Measurements from ENCODE around the gene ZNF770. TPM values are rescaled to one million over a fixed set of nuclear protein-coding genes. Genes with fewer than 3 reads are reported as not detected.
"Not testable (repeated sequence)": the region's sequence is repeated elsewhere in the genome, so short reads cannot be mapped to it uniquely, and the experiment has no call there.

Gene ZNF770
- total and polyA plus RNA-seq, 9 of the 15 experiments (the other 6 are each of a cell fraction or from before 2014, with no cell fraction given), result 3.4 to 50.8 (median 40.3) TPM

- Histone ChIP-seq H3K4me3 (peak overlapping the region; percentile 93), H3K79me2 (ENCODE audit: control insufficient read depth, insufficient read depth, low read length) (peaks cover 41% of the 10 kb centered on the region), H2AFZ (ENCODE audit: low read depth, low read length) (peak overlapping the region; percentile 94), H3K4me2 (ENCODE audit: insufficient read depth, low read length) (peak overlapping the region; percentile 83), H3K27ac (ENCODE audit: extremely low read depth, low read depth, low read length) (peak overlapping the region; percentile 53), H3K36me3 (ENCODE audit: control insufficient read depth, insufficient read depth, low read length) (peaks cover 19% of the 10 kb centered on the region; the same call in 2 of the 3 replicates), H3K4me1 (replicated peaks in 1 of 2; ENCODE audit: control insufficient read depth in 2 of 2, insufficient read depth in 2 of 2, low read length in 2 of 2) (peaks cover 6 to 13% of the 10 kb centered on the region in 2 experiments; a peak in 4 of 5 replicates), H3K9ac (ENCODE audit: insufficient read depth in 1 of 2, low read depth in 2 of 2, low read length in 2 of 2) (peak overlapping the region in 1 of 2 experiments; percentile 94; a peak in 3 of 4 replicates)
- POLR2A ChIA-PET, result interaction anchor here (0.7 to 1.8 kb wide), 12 partner anchors 11 to 475 kb away, joined by 3 to 19 read pairs (median 4); partner anchors contain the start of gene ZNF770
- in situ Hi-C loops (cut with MboI); BruUV-seq (replicated peaks); H4K20me1 ChIP-seq (replicated peaks; ENCODE audit: control insufficient read depth, insufficient read depth, low read length); H3K9me1 ChIP-seq (ENCODE audit: control insufficient read depth, insufficient read depth, low read length); ATAC-seq; H3K27me3 ChIP-seq (ENCODE audit: control insufficient read depth in 2 of 2, insufficient read depth in 2 of 2, low read length in 2 of 2); CTCF ChIA-PET (ENCODE audit: low intra/inter-chr PET ratio); FAIRE-seq; intact Hi-C loops (cut with micrococcal nuclease); DNase-seq (ENCODE audit: extremely low read depth in 1 of 4, low spot score in 3 of 4); H3K9me3 ChIP-seq (replicated peaks; ENCODE audit: control insufficient read depth, insufficient read depth, low read depth, low read length): not testable (repeated sequence)
- 0 out of 4 replicates have a peak, but pooled peaks of 1 of the 2 experiments have one; percentile 9 for TF ChIP-seq FOXA3 (CRISPR knock-in tag; conservative IDR thresholded peaks at IDR 0.05 in 1 of 2, IDR thresholded peaks at IDR 0.05 in 1 of 2)
- TF ChIP-seq CEBPB (tag; IDR thresholded peaks at IDR 0.05), result 0 out of 2 replicates have a peak, but pooled peaks have one; percentile 10
- TF ChIP-seq, protein P1, sequence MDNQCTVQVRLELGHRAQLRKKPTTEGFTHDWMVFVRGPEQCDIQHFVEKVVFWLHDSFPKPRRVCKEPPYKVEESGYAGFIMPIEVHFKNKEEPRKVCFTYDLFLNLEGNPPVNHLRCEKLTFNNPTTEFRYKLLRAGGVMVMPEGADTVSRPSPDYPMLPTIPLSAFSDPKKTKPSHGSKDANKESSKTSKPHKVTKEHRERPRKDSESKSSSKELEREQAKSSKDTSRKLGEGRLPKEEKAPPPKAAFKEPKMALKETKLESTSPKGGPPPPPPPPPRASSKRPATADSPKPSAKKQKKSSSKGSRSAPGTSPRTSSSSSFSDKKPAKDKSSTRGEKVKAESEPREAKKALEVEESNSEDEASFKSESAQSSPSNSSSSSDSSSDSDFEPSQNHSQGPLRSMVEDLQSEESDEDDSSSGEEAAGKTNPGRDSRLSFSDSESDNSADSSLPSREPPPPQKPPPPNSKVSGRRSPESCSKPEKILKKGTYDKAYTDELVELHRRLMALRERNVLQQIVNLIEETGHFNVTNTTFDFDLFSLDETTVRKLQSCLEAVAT (IDR thresholded peaks at IDR 0.05), result peak in 1 of 2 experiments; percentile 55; a peak in 1 of 4 replicates
- 65% methylated on average over 21 of the region's 21 CpGs for WGBS (ENCODE audit: insufficient coverage, low coverage, missing lambda C conversion rate)
These were observed 17.9 kb downstream of the ZNF770 start for GRCh38 chr15:34970098-34970643.

Data from K562 (cell line).